ENCODE results near the gene CCDC33.

GRCh38 chr15:74375303-74375693 is 139.2 kb downstream of the CCDC33 start:
- TF ChIP-seq TEAD4 (IDR thresholded peaks at IDR 0.05), result no peak
- TF ChIP-seq CEBPB (IDR thresholded peaks at IDR 0.05), result no peak
- TF ChIP-seq USF1 (IDR thresholded peaks at IDR 0.05), result no peak
- no peak for TF ChIP-seq TAF1 (IDR thresholded peaks at IDR 0.05; ENCODE audit: low read depth)
- no peak for TF ChIP-seq TCF12 (IDR thresholded peaks at IDR 0.05; ENCODE audit: low read depth)
